Natural killer cell treated with Interleukin-12 subunit alpha and Interleukin-12 subunit beta and Interleukin-15 and Interleukin-18, amount 100 ng/mL, for 72 hours (primary cell): ENCODE results near the gene LRRC8D. TPM values are rescaled to one million over a fixed set of nuclear protein-coding genes. Genes with fewer than 3 reads are reported as not detected.
"Not testable (repeated sequence)": the region's sequence is repeated elsewhere in the genome, so short reads cannot be mapped to it uniquely, and the experiment has no call there.

Experiments
- ATAC-seq, 2 donors: fragments of 150-1000 bp; cut with Tn5 transposase in 1 of 2; sonication (Bioruptor Pico), chemical (Tn5 transposase) in 1 of 2; 2 replicates each; pipeline ENCODE4 v1.10.0; 2021
- DNase-seq: peaks from one replicate; pipeline ENCODE4 v3.0.0; 2022; ENCODE audit warnings: low spot score
- H3K27ac Mint-ChIP-seq, 2 donors: 1 replicate in 1 of 2; 2 replicates in 1 of 2; pipeline ENCODE4 v1.8.0; 2022; ENCODE audit warnings: mixed read lengths in 2 of 2, mild to moderate bottlenecking in 1 of 2, moderate library complexity in 1 of 2
- H3K27me3 Mint-ChIP-seq, 2 donors: 1 replicate in 1 of 2; 2 replicates in 1 of 2; pipeline ENCODE4 v1.8.0; 2022; ENCODE audit warnings: mixed read lengths in 2 of 2
- H3K36me3 Mint-ChIP-seq: one replicate; pipeline ENCODE4 v1.8.0; 2022; ENCODE audit warnings: mixed read lengths
- H3K4me1 Mint-ChIP-seq, 2 donors: 1 replicate in 1 of 2; 2 replicates in 1 of 2; pipeline ENCODE4 v1.8.0; 2022; ENCODE audit warnings: low read depth in 2 of 2, mixed read lengths in 2 of 2, mild to moderate bottlenecking in 1 of 2
- H3K4me3 Mint-ChIP-seq: one replicate; pipeline ENCODE4 v1.8.0; 2022; ENCODE audit warnings: mixed read lengths
- H3K9me3 Mint-ChIP-seq: 2 replicates; pipeline ENCODE4 v1.8.0; 2022; ENCODE audit warnings: mixed read lengths
- total RNA-seq, 2 donors: library from RNA; stranded (reverse); gene quantifications; one replicate each; pipeline ENCODE4 v1.2.3, GENCODE V29; 2022

Gene LRRC8D
- total RNA-seq, 2 donors from 2014 or later: 19.8 to 27.3 TPM

GRCh38 chr1:89966656-89967055, 145.8 kb downstream of the LRRC8D start:
- Mint-ChIP-seq H3K4me3 (no peak overlapping the region), H3K4me1 (peaks cover 5% of the 10 kb centered on the region in 2 donors)
- ATAC-seq: no peak

GRCh38 chr1:89971600-89971999, 150.8 kb downstream of the LRRC8D start:
- Mint-ChIP-seq H3K27me3 (peaks cover 3 to 5% of the 10 kb centered on the region in 2 donors), H3K36me3 (no peaks in the 10 kb centered on the region), H3K9me3 (no peaks in the 10 kb centered on the region), H3K27ac (no peak overlapping the region), H3K4me3 (no peak overlapping the region), H3K4me1 (peaks cover 2 to 5% of the 10 kb centered on the region in 2 donors)
- DNase-seq: no peak
- no peak for ATAC-seq

More at GRCh38 chr1:89966656-89967055, 145.8 kb downstream of the LRRC8D start:
- DNase-seq: no peak
- Mint-ChIP-seq H3K36me3 (no peaks in the 10 kb centered on the region), H3K27ac (no peak overlapping the region), H3K27me3 (peaks cover 0 to 6% of the 10 kb centered on the region in 2 donors), H3K9me3 (no peaks in the 10 kb centered on the region)

- DNase-seq: no peak
- Mint-ChIP-seq H3K36me3 (no peaks in the 10 kb centered on the region), H3K4me3 (no peak overlapping the region), H3K4me1 (peaks cover 2 to 5% of the 10 kb centered on the region in 2 donors), H3K9me3 (no peaks in the 10 kb centered on the region), H3K27me3 (peaks cover 2 to 5% of the 10 kb centered on the region in 2 donors), H3K27ac (no peak overlapping the region)
- ATAC-seq: no peak
Measured at GRCh38 chr1:89972024-89972423, 151.2 kb downstream of the LRRC8D start.

- Mint-ChIP-seq H3K9me3 (no peaks in the 10 kb centered on the region), H3K27me3 (peaks cover 2 to 5% of the 10 kb centered on the region in 2 donors), H3K27ac (no peak overlapping the region), H3K4me1 (peaks cover 2 to 5% of the 10 kb centered on the region in 2 donors), H3K4me3 (no peak overlapping the region), H3K36me3 (no peaks in the 10 kb centered on the region)
- DNase-seq: no peak
- ATAC-seq: no peak
Measured at GRCh38 chr1:89973471-89974127, 152.8 kb downstream of the LRRC8D start.

- DNase-seq: no peak
- H3K36me3 Mint-ChIP-seq: no peaks in the 10 kb centered on the region
- H3K4me3 Mint-ChIP-seq: no peak overlapping the region
- H3K4me1 Mint-ChIP-seq: peaks cover 2 to 5% of the 10 kb centered on the region in 2 donors
- H3K27ac Mint-ChIP-seq: no peak overlapping the region
- peaks cover 2 to 5% of the 10 kb centered on the region in 2 donors for H3K27me3 Mint-ChIP-seq
- no peak for ATAC-seq
- H3K9me3 Mint-ChIP-seq: no peaks in the 10 kb centered on the region
Measured at GRCh38 chr1:89974256-89974655, 153.4 kb downstream of the LRRC8D start.

- Mint-ChIP-seq H3K4me3 (no peak overlapping the region), H3K36me3 (no peaks in the 10 kb centered on the region), H3K9me3 (no peaks in the 10 kb centered on the region), H3K27ac (no peak overlapping the region), H3K4me1 (peaks cover 2 to 5% of the 10 kb centered on the region in 2 donors), H3K27me3 (peaks cover 2 to 5% of the 10 kb centered on the region in 2 donors)
- ATAC-seq (no peak), DNase-seq (no peak)
Measured at GRCh38 chr1:89974696-89975470, 154.1 kb downstream of the LRRC8D start.

- no peaks in the 10 kb centered on the region for H3K9me3 Mint-ChIP-seq
- ATAC-seq: no peak
Measured at GRCh38 chr1:89975540-89976125, 154.8 kb downstream of the LRRC8D start.

GRCh38 chr1:89978755-89979154, 157.9 kb downstream of the LRRC8D start:
- no peak overlapping the region for H3K4me3 Mint-ChIP-seq
- peaks cover 0 to 2% of the 10 kb centered on the region in 2 donors for H3K4me1 Mint-ChIP-seq
- peaks cover 0 to 4% of the 10 kb centered on the region in 2 donors for H3K27me3 Mint-ChIP-seq
- no peak for DNase-seq
- H3K9me3 Mint-ChIP-seq: no peaks in the 10 kb centered on the region
- H3K36me3 Mint-ChIP-seq: no peaks in the 10 kb centered on the region
- H3K27ac Mint-ChIP-seq: no peak overlapping the region
- ATAC-seq: no peak

More at GRCh38 chr1:89975540-89976125, 154.8 kb downstream of the LRRC8D start:
- Mint-ChIP-seq H3K36me3 (no peaks in the 10 kb centered on the region), H3K27ac (no peak overlapping the region), H3K27me3 (peaks cover 2 to 5% of the 10 kb centered on the region in 2 donors), H3K4me3 (no peak overlapping the region), H3K4me1 (peaks cover 2 to 5% of the 10 kb centered on the region in 2 donors)
- no peak for DNase-seq

- peaks cover 0 to under 1% of the 10 kb centered on the region in 2 donors for H3K4me1 Mint-ChIP-seq
- H3K27ac Mint-ChIP-seq: no peak overlapping the region
- H3K27me3 Mint-ChIP-seq: peaks cover 0 to 6% of the 10 kb centered on the region in 2 donors
- no peak overlapping the region for H3K4me3 Mint-ChIP-seq
- H3K9me3 Mint-ChIP-seq: no peaks in the 10 kb centered on the region
- DNase-seq: no peak
- ATAC-seq: no peak
- no peaks in the 10 kb centered on the region for H3K36me3 Mint-ChIP-seq
Measured at GRCh38 chr1:89980605-89981004, 159.8 kb downstream of the LRRC8D start.

GRCh38 chr1:89982846-89983245, 162.0 kb downstream of the LRRC8D start:
- not testable (repeated sequence) for H3K9me3 Mint-ChIP-seq, H3K27ac Mint-ChIP-seq

GRCh38 chr1:89984564-89985116, 163.8 kb downstream of the LRRC8D start:
- not testable (repeated sequence) for H3K4me1 Mint-ChIP-seq, H3K9me3 Mint-ChIP-seq, H3K4me3 Mint-ChIP-seq, ATAC-seq, DNase-seq, H3K36me3 Mint-ChIP-seq, H3K27ac Mint-ChIP-seq
- peaks cover 2 to 19% of the 10 kb centered on the region in 2 donors for H3K27me3 Mint-ChIP-seq

More at GRCh38 chr1:89982846-89983245, 162.0 kb downstream of the LRRC8D start:
- not testable (repeated sequence) for H3K4me3 Mint-ChIP-seq, H3K36me3 Mint-ChIP-seq, H3K4me1 Mint-ChIP-seq, DNase-seq, ATAC-seq
- peaks cover 0 to 15% of the 10 kb centered on the region in 2 donors for H3K27me3 Mint-ChIP-seq

- DNase-seq: no peak
- H3K4me1 Mint-ChIP-seq: no peaks in the 10 kb centered on the region
- no peak overlapping the region for H3K4me3 Mint-ChIP-seq
- peaks cover 7 to 23% of the 10 kb centered on the region in 2 donors for H3K27me3 Mint-ChIP-seq
- no peak overlapping the region for H3K27ac Mint-ChIP-seq
- no peaks in the 10 kb centered on the region for H3K36me3 Mint-ChIP-seq
- no peaks in the 10 kb centered on the region for H3K9me3 Mint-ChIP-seq
- ATAC-seq: no peak
Measured at GRCh38 chr1:89986020-89986419, 165.2 kb downstream of the LRRC8D start.
